Dedifferentiated amniotic fluid mesenchymal stem cell (primary cell): ENCODE measurements around the gene LACTBL1.

Experiments
- DNase-seq: peaks from one replicate; pipeline ENCODE4 v3.0.0-alpha.2; 2016; ENCODE audit errors: extremely low spot score

LACTBL1 gene

GRCh38 chr1:22944346-22945055, 28.2 kb downstream of the LACTBL1 start:
- DNase-seq, result no peak

- DNase-seq, result no peak
Observed at GRCh38 chr1:22941257-22941656, 31.4 kb downstream of the LACTBL1 start.

- DNase-seq, result no peak
Observed at GRCh38 chr1:22936681-22937080, 36.0 kb downstream of the LACTBL1 start.

- no peak for DNase-seq
Observed at GRCh38 chr1:22935433-22935832, 37.2 kb downstream of the LACTBL1 start.

- DNase-seq, result no peak
Observed at GRCh38 chr1:22932803-22933470, 39.7 kb downstream of the LACTBL1 start.

- DNase-seq, result no peak
Observed at GRCh38 chr1:22930240-22930912, 42.3 kb downstream of the LACTBL1 start.

GRCh38 chr1:22925111-22925510, 47.6 kb downstream of the LACTBL1 start:
- no peak for DNase-seq

GRCh38 chr1:22922640-22923039, 50.0 kb downstream of the LACTBL1 start:
- DNase-seq, result no peak

- DNase-seq, result no peak
Observed at GRCh38 chr1:22921452-22922126, 51.1 kb downstream of the LACTBL1 start.

- no peak for DNase-seq
Observed at GRCh38 chr1:22920734-22921451, 51.8 kb downstream of the LACTBL1 start.

- no peak for DNase-seq
Observed at GRCh38 chr1:22920026-22920733, 52.5 kb downstream of the LACTBL1 start.

- DNase-seq, result no peak
Observed at GRCh38 chr1:22919341-22920025, 53.2 kb downstream of the LACTBL1 start.

- no peak for DNase-seq
Observed at GRCh38 chr1:22918644-22919043, 54.0 kb downstream of the LACTBL1 start.

- DNase-seq, result no peak
Observed at GRCh38 chr1:22917989-22918388, 54.7 kb downstream of the LACTBL1 start.

- no peak for DNase-seq
Observed at GRCh38 chr1:22916471-22916820, 56.2 kb downstream of the LACTBL1 start.

GRCh38 chr1:22915816-22916470, 56.7 kb downstream of the LACTBL1 start:
- no peak for DNase-seq

GRCh38 chr1:22915231-22915630, 57.4 kb downstream of the LACTBL1 start:
- no peak for DNase-seq

- DNase-seq, result no peak
Observed at GRCh38 chr1:22914633-22915217, 57.9 kb downstream of the LACTBL1 start.

GRCh38 chr1:22914156-22914555, 58.5 kb downstream of the LACTBL1 start:
- no peak for DNase-seq
